GM19463 (cell line): ENCODE results near the gene CLDN16.

Experiments used
- ATAC-seq: cut with Tn5 transposase; IDR thresholded peaks from one replicate; pipeline ENCODE4 v1.9.1; 2021; ENCODE audit warnings: mild to moderate bottlenecking, moderate library complexity; ENCODE audit not compliant: unreplicated experiment

The CLDN16 gene

GRCh38 chr3:190378240-190378891 lies 9.6 kb upstream of the CLDN16 start:
- no peak for ATAC-seq

GRCh38 chr3:190380184-190380583 lies 7.8 kb upstream of the CLDN16 start:
- no peak for ATAC-seq

GRCh38 chr3:190381441-190381840 lies 6.5 kb upstream of the CLDN16 start:
- no peak for ATAC-seq

GRCh38 chr3:190382082-190382481 lies 5.9 kb upstream of the CLDN16 start:
- no peak for ATAC-seq

- peak; percentile 81 for ATAC-seq
Observed at GRCh38 chr3:190384309-190384756, 3.6 kb upstream of the CLDN16 start.

- ATAC-seq = no peak
Observed at GRCh38 chr3:190385731-190386688, 2.0 kb upstream of the CLDN16 start.

GRCh38 chr3:190388703-190389102 lies 740 bp downstream of the CLDN16 start:
- ATAC-seq = no peak

- ATAC-seq = no peak
Observed at GRCh38 chr3:190396001-190396400, 8.0 kb downstream of the CLDN16 start.

- no peak for ATAC-seq
Observed at GRCh38 chr3:190397889-190398288, 9.9 kb downstream of the CLDN16 start.

- ATAC-seq = no peak
Observed at GRCh38 chr3:190399677-190400076, 11.7 kb downstream of the CLDN16 start.

GRCh38 chr3:190401963-190402362 lies 14.0 kb downstream of the CLDN16 start:
- no peak for ATAC-seq

GRCh38 chr3:190404715-190405114 lies 16.8 kb downstream of the CLDN16 start:
- ATAC-seq = no peak

GRCh38 chr3:190414297-190414696 lies 26.3 kb downstream of the CLDN16 start:
- ATAC-seq = no peak

- ATAC-seq = peak; percentile 3
Observed at GRCh38 chr3:190424108-190424477, 36.1 kb downstream of the CLDN16 start.

- ATAC-seq = peak; percentile 57
Observed at GRCh38 chr3:190424478-190425439, 36.8 kb downstream of the CLDN16 start.

- ATAC-seq = no peak
Observed at GRCh38 chr3:190425833-190426232, 37.9 kb downstream of the CLDN16 start.

GRCh38 chr3:190426806-190427507 lies 39.0 kb downstream of the CLDN16 start:
- no peak for ATAC-seq

GRCh38 chr3:190429681-190430080 lies 41.7 kb downstream of the CLDN16 start:
- no peak for ATAC-seq

GRCh38 chr3:190430906-190431305 lies 42.9 kb downstream of the CLDN16 start:
- ATAC-seq = no peak

GRCh38 chr3:190432216-190432615 lies 44.3 kb downstream of the CLDN16 start:
- ATAC-seq = no peak
